ENCODE measurements around the gene CCDC85C.

The CCDC85C gene

GRCh38 chr14:99624971-99625370, 21.0 kb upstream of the CCDC85C start:
- H3K4me3 ChIP-seq (replicated peaks in 1 of 2; ENCODE audit: low read depth in 2 of 2, low read length in 2 of 2), result no peak overlapping the region
- no peak for DNase-seq (ENCODE audit: low read depth in 2 of 2)
- TF ChIP-seq, protein P1, sequence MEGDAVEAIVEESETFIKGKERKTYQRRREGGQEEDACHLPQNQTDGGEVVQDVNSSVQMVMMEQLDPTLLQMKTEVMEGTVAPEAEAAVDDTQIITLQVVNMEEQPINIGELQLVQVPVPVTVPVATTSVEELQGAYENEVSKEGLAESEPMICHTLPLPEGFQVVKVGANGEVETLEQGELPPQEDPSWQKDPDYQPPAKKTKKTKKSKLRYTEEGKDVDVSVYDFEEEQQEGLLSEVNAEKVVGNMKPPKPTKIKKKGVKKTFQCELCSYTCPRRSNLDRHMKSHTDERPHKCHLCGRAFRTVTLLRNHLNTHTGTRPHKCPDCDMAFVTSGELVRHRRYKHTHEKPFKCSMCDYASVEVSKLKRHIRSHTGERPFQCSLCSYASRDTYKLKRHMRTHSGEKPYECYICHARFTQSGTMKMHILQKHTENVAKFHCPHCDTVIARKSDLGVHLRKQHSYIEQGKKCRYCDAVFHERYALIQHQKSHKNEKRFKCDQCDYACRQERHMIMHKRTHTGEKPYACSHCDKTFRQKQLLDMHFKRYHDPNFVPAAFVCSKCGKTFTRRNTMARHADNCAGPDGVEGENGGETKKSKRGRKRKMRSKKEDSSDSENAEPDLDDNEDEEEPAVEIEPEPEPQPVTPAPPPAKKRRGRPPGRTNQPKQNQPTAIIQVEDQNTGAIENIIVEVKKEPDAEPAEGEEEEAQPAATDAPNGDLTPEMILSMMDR (IDR thresholded peaks at IDR 0.05; ENCODE audit: low read depth, low read length), result no peak

DNA sequence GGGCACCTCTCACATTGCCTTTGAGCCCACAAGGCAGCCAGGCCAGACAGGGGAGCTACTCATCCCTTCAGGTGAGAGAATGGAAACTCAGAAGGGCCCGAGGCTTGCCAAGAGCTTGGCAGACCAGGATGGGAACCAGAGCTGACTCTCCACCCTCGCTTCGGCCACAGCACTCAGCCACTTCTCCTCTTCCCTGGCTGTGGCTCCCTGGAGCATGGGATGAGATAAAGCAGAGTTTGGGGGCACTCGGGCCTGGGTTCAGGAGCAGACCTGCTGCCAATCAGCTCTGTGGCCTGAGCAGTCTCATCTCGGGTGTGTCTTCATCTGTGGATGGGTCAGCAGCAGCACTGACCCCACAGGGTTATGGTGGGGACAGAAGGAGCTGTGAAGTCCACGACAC, 20.0 kb upstream of the CCDC85C start:
- no peak overlapping the region for H3K4me3 ChIP-seq (replicated peaks in 1 of 2; ENCODE audit: low read depth in 2 of 2, low read length in 2 of 2)
- DNase-seq (ENCODE audit: low read depth in 2 of 2), result no peak
- TF ChIP-seq, protein P1 (IDR thresholded peaks at IDR 0.05; ENCODE audit: low read depth, low read length), result no peak

GRCh38 chr14:99621948-99622347, 17.9 kb upstream of the CCDC85C start:
- no peak for DNase-seq (ENCODE audit: low read depth in 2 of 2)
- TF ChIP-seq, protein P1 (IDR thresholded peaks at IDR 0.05; ENCODE audit: low read depth, low read length), result no peak
- H3K4me3 ChIP-seq (replicated peaks in 1 of 2; ENCODE audit: low read depth in 2 of 2, low read length in 2 of 2), result no peak overlapping the region

DNA sequence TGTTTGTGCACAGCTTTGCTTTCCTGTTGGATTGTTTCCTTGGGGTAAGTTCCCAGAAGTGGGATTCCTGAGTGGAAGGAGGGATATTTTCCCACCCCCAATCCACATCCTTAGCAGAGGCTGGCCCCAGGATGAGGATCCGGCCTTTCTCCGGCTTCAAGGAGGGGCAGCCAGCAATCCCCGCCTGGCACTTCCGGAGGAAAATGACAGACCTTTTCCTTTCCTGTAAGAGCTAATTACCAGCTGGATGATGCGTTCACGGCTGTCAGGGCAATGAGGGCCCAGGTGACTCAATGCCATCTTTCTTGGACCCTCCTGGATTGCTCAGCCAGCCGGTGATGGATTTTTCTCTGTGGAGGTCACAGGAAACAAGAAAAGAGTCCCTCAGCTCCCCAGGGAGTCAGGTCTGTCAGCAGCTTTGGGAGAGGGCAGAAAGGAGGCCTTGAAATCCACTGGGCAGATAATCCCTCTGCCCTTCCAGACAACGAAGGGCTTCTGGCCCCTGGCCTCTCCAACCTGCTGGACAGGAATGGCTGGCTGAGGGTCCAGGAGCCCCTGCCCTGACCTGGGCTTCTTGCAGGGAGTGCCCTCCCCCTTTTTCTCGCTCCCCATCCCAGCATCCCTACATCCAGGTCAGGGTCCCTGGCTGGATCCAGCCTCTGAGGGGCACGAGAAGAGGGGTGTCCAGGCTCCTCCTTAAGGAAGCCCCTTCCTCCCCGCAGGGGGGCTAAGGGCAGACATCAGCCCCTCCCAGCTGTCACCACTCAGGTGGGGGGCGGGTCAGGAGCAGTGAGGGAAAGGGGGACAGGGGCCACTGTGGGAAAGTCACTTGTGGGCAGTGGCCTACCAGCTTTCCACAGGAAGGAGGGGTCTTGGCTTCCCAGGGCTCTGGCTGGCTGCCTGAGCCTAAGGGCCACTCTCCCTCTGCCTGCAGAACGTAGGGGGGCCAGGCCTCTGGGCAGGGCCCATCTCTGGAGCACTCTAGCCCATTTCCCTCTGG, 16.1 kb upstream of the CCDC85C start:
- peak; percentile 66 to 73 for DNase-seq (ENCODE audit: low read depth in 2 of 2)
- TF ChIP-seq, protein P1 (IDR thresholded peaks at IDR 0.05; ENCODE audit: low read depth, low read length), result no peak
- no peak overlapping the region for H3K4me3 ChIP-seq (replicated peaks in 1 of 2; ENCODE audit: low read depth in 2 of 2, low read length in 2 of 2)

DNA sequence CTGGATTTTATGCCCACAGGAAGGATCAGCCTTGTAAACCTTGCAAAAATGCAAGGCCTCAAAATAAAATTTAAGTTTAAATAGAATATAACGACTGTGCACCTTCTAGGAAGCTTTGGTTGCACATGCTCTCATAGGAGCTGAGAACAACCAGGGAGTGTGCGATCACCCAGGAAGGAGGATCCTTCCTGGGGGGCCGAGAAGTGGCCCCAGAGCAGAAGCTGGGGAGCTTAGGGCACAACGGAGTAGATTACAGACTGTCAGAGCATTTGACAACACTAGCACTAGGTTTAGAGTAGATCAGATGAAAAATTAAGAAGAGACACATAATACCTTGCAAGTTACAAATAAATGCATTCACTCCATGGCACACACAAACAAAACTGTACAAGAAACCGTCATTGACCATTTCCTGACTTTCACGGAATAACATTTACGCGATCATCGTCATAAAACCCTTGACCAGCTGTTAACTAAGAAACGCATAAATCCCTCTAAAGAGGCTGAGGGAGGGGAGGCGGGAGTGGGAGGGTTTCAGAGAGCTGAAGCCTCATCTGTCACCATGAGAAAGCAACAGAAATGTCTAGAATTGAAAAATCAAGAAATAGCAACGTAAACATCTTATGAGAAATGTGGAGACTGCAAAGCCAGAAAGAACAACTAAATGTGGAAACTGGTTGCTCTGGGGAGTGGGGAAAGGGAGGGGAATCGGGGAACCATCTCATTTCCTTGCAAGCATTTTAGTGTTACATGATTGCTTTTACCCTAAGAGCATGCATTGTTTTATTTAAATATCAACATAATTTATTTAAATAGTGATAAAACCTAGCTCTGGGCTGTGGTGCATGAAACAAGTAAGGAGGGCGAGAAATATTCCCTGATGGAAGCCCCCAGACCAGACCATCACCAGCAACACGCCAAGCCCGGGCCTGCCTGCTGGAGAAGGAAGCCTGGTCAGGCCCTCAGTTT, 13.1 kb upstream of the CCDC85C start:
- H3K4me3 ChIP-seq (replicated peaks in 1 of 2; ENCODE audit: low read depth in 2 of 2, low read length in 2 of 2), result no peak overlapping the region
- TF ChIP-seq, protein P1 (IDR thresholded peaks at IDR 0.05; ENCODE audit: low read depth, low read length), result no peak
- no peak for DNase-seq (ENCODE audit: low read depth in 2 of 2)

GRCh38 chr14:99615497-99616157, 11.6 kb upstream of the CCDC85C start:
- TF ChIP-seq, protein P1 (IDR thresholded peaks at IDR 0.05; ENCODE audit: low read depth, low read length), result no peak
- peak in 1 of 2 donors; percentile 46 for DNase-seq (ENCODE audit: low read depth in 2 of 2)
- H3K4me3 ChIP-seq (replicated peaks in 1 of 2; ENCODE audit: low read depth in 2 of 2, low read length in 2 of 2), result no peak overlapping the region

Data from cardiac fibroblast (primary cell).